OCI-M2 (cell line): ENCODE results near the gene TNC.

Experiments
- DNase-seq: peaks from one replicate; lab custom pipeline; 2025; ENCODE audit not compliant: unreplicated experiment; lab: John Stamatoyannopoulos, UW

TNC gene

DNA sequence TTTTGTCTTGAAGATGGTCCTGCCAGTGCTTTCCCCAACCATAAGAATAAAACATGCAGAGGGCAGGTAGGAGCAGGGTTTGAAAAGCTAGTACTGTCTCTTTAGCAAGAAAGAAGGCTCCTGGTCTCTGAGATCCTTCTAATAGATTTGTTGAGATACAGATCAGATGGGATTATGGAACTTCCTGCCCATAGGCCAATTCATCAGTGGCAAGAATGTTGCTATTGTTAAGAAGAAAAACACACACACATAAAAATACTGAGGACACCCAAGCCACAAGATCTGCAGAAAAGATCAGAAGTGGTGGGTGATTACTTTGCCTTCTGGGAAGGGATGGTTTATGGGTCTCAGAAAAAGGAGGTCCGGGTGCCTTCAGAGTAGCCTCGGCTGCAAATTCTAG lies 59.8 kb downstream of the TNC start:
- no peak for DNase-seq

DNA sequence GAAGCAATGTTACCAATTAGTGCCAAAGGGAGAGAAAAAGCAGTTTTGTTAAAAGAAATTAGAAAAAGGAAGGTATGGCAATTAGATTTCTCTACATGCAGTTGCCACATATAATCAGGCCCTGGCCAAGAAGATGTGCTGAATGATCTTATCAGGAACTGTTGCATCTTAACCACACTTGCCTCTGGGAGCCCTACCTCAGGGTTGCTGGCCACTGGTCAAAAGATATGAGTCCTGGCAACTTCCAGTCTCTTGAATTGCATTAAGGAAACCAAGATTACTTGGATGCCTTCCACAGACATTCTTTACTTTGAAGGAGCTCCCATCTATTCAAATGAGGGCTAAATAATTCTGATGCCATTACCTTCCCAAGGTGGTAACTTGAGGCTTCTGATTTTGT lies 60.4 kb downstream of the TNC start:
- DNase-seq: no peak

DNA sequence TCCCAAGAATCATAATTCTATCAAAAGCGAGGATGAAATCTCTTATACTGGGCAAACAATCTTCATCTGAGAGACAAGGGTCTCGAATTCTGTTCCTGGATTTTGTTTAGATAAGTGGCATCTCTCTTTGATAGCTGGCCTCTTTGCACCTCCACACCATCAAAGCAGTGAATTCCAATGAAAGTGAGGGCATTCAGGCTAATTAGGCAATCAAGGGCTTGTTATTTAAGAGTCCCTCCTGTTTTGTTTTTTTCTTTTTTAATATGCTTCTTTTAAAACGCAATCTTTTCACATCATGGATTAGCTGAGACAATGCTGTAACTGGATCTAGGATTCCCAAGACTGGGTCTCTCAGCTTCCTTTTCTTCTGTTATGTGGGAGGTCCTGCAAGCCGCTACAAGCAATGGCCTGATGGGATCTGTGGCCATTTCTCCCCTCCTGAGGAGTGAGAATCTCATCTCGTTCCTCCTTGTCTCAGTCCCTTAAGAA lies 67.9 kb downstream of the TNC start:
- no peak for DNase-seq

DNA sequence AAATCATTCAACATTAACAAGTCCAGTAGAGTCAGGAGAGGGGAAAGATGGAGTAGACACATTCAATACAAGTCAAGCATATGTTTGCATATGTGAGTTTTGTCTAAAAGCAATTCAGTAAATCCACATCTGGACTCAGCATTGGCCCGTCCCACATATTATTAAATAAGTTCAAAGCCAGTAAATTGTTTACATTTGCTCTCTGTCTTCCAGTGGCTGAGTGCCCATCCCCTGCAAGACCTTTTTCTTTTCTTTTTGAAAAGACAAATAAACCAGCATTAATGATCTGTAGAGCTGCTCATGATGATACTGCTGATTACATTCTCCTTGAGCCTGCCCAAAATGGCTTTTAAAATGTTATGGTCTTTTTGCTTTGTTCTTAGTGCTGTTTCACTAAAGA lies 71.1 kb downstream of the TNC start:
- no peak for DNase-seq

DNA sequence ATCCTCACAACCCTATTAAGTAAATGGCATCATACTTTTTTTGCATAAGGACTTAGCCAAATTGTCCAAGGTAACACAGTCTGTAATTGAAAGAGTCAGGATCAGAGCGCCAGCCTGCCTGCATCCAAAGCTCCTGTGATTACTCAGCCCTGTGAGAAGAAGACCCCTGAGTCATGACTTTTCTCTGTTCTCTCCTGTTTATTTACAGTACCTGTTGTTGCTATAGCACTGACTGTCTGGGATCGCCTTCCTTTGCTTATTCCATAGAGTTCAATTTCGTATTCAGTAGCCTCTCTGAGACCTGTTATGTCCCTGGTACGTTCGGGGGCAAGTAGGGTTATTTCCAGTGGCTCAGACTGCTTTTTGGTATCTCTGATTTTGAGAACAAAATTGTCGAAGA lies 71.8 kb downstream of the TNC start:
- no peak for DNase-seq

DNA sequence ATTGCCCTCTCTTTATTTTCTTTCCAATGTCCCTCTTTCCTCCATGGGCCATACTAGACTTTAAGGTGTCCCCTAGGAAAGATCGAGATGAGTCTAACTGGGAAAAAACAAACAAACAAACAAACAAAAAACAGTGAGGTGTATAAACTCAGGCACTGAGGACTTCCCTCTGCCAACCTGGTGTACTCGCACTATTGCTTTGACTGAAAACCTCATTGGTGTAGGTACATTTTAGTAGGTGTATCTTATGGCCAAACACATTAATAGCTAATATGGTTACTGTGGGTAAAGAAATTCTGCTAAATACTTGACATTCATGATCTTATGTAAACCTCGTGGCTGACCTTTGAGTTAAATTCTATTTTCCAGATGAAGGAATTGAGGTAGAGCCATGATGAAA lies 74.3 kb downstream of the TNC start:
- no peak for DNase-seq

DNA sequence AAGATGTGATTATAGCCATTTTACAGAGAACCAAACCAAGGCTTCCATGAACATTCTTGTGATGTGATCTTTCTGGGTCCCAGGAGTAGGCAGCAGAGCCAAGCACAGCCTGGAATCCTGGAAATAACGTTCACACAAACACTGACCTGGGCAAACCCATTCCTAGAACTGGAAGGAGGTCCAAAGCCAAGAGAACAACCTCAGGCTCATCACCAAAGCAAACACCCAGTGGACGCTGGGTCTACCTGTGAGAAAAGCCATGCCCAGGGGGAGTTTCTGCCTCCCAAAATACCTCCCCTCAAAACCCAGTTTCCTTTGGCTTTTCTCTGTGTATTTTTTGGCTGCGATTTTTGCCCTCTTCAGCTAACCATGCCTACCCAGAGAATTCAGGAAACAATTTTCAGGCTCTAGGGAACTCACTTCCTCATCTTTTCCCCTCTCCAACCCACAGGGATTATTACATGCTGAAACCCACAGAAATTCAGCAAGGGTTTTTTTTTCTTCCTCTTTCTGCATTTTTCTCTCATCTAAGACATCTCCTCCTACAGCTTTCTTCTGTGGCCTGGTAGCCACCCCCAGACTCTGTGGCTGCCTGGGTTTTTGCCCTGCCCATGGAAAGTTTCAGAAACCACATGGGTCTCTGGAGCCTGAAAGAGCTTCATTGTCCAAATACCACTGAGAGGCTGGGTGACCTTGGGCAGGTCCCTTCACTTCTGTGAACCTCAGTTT lies 75.0 kb downstream of the TNC start:
- no peak for DNase-seq

DNA sequence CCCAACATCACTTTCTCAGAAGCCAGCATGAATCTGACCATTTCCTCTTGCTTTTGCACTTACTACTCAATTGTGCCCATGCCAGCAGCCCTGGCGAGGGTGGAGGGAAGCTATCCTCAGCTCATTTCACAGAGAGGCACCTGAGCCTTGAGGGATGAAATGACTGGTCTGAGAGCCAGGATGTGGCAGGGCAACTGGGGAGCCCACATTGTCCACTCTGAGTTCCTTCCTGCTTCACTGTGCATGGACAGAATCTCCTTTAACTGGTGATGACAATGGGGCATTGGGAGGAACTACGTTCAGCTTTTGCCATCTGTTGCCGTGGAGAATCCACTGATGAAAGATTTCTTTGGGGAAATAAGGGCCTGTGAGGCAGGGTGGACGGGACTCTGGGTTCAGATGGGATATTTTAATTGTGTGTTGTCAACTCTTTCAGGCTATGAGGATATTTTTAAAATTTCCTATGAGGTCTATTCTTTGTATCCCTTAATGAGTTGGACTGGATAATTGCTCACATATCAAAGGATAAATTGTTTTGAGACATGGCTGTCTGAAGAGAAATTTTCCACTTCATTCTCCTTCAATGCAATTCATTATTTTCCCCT lies 78.3 kb downstream of the TNC start:
- DNase-seq: no peak

DNA sequence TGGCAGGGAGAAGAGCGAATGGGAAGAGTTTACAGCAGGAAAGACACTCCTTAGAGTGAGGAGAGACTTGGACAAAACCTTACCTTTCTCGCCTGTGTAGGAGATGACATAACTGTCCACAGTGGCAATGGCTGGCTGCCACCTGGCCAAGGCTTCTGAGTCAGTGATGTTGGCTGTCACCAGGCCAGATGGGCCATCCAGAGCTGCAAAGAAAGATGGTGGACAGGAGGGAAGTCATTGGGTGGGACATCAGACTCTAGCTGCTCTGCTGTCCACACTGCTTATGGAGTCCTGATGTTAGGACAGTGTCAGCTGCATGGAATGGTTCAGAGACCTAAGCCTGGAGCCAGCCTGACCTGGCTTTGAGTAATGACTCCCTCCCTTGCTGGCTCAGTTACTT lies 79.8 kb downstream of the TNC start:
- DNase-seq: no peak

DNA sequence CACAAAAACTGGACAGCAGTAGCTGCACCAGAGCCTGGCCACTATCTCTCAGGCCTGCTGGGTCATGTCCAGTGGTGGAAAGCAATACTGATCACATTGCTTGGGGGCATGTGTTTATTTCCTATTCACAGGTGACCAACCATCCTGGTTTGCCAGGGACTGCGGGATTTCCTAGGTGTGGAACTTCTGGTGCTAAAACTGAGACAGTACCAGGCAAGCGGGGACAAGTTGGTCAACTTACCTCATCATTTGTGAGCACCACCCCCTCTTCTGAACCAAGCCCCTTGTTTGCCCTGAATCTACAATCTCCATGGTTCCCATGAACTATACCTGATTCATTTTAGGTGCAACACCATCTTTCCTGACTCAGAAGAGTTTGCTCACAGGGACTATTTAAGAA lies 81.3 kb downstream of the TNC start:
- DNase-seq: no peak

DNA sequence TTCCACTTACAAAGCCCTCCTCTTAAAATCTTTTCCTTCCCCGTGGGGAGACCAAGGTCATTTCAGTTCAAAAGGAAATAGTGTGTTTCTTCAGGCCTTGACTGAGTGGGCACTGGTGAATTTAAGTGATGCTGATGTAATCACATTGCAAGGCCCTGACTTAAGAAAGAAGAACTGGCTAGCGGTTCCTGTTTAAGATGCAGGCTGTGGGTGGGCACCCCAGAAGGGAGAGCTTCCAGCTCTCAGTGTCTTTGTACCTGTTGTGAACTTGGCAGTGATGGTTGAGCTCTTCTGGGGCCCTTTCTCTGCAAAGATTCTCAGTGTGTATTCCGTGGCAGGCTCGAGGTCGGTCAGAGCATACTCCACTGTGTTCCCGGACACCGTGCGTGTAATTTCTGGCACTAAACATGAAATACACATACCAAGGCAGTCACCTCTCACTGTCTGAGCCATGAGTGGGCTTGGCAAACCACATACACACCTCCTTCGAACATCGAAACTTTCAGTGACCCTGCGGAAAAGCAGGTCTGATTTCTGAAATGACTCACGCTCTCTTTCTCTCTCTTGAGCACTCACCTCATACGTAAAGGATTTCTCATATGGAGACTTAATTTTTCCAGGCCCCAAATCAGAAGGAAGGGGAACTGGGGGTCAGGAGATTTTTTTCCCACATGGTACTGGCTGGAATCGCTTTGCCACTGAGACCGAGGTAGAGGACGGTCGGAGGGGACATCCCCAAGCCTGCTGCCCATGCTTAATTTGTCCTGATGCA lies 81.9 kb downstream of the TNC start:
- DNase-seq: no peak

DNA sequence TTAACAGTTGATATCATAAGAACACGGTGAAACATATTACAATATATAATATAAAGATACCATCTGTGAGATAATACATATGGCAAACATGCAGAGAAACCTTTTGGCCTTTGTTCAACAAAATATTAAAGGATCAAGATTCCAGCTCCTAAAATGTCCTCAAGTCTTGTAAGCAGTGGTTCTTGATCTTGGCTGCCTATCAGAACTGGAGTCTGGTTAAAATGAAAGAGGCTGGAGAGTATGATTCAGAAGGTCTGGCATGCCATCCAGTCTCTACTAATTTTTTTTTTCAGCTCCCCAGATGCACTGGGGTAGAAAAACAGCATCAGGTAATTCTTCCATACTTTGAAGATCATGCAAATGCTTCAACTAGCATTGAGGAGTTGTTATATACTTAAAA lies 83.2 kb downstream of the TNC start:
- no peak for DNase-seq

DNA sequence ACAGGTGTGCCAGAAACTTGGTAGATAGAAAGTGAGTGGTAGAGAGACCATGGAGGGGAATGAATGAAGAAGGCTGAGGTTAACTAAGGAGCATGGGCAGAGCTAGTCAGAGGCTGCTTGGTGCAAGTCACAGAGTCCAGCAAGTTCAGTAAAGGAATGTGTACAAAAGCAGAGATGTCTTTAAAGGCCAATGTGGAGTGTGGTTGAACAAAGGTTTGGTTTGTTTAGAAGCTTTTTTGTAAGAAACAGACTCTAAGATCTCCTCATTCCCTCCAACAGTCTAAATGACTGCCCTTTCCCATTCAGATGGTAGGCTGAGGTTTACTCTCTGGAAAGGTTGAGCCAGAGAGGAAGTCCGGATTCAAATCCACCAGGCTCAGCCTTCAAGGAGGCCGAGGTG lies 84.2 kb downstream of the TNC start:
- no peak for DNase-seq

DNA sequence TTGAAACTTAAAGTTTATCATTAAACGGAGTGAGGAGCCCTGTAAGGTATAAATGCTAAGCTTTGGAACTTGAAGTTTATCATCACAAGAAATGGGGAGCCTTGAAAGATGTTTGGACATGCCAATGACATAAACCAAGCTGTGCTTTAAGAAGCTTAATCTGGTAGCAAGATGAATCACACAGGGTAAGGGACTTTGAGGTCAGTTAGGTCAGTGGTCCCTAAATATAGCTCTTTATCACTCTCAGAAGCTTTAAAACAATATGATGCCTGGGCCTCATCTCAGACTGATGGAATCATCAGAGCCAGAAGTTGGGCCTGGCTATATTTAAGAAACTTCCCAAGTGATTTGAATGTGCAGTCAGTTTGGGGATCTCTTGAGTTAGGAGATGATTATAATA lies 85.7 kb downstream of the TNC start:
- DNase-seq: no peak

DNA sequence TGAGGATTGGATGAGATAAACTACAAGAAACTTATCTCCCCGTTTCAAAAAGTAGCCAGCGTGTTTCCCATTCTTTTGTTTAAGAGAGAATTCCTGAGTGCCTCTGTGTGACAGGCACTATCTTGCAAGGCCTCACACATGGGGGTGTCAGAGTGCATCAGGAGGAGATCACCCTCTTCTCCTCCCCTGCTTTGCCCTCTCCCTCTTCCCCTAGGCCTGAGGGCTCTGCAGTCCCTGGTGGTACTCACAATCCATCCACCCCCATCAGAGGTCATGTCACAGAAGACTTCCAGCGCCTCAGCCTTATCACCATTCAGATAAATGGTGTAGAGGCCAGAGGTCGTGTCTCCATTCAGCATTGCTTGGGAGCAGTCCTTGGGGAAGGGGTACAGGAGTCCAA lies 88.0 kb downstream of the TNC start:
- DNase-seq: no peak

DNA sequence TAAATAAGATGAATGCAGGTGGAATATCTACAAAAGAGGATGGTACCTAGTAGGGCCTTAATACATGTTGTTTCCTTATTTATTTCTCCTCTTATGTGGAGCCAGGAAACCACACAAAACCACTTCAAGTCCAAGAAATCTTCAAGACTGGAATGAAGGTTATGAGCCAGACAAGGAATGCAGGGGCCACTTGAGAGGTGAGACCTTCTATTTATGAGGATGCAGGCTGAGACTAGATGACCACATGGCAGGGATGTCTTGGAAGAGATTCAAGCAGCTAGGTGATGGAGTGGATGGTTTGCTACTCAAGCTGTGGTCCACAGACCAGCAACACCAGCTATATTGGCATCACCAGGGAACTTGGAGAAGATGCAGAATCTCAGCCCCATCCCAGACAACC lies 92.2 kb downstream of the TNC start:
- DNase-seq: no peak

DNA sequence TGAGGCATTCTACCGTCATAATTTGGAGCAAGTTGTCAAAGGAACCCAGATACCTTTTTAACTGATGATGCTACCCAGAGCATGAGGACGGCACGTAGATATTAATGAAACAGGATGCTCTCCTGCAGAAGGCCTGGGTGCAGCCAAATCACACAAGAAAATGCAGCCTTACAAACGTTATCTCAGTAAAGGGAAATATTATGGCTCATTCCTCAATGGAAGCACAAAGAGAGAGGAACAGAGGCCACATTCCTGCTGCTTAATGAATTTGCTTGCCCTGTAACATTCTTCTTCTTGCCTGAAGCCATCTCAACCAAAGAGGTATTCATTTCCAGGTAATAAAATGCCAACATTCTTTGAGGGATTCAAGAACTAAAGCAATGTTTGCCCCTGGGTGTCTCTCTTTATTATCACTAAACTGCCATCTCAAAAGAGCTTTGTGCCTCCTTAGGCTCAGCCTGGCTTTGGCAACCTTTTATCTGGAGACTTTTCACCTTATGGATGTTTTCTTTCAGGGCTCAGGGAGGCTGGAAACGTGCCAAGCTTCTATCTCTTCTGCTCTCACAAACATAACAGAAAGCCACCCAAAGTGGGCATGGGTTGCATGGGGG lies 92.9 kb downstream of the TNC start:
- DNase-seq: no peak

DNA sequence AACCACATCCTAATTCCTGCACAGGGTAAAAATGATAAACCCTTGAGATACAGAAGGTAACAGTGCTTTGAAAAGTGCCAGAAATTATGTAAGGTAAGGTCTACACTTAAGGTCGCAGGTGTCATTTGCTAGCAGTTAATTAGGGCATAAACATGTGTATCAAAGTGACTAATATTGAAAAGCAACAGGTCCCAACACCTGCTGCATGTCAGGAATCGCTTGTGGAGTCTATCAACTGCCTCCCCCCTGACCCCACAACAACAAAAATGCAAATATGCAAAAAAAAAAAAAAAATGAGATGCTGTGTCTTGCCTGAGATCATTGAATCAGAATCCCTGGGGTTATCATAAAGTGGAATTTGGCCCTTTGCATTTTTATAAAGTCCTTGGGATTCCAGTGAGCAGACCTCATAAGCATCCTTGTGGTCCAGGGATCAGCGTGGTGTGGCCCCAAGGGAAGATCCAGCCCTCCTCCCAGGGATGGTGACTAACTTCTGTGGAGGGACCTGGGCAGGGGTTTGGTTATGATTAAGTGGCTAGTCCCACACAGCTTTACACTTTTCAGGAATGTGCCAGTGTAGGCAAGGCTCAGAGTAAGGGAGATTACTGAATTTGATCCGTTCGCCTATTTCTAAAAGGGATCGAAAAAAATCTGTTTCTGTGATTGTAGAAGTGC lies 95.1 kb downstream of the TNC start:
- no peak for DNase-seq

DNA sequence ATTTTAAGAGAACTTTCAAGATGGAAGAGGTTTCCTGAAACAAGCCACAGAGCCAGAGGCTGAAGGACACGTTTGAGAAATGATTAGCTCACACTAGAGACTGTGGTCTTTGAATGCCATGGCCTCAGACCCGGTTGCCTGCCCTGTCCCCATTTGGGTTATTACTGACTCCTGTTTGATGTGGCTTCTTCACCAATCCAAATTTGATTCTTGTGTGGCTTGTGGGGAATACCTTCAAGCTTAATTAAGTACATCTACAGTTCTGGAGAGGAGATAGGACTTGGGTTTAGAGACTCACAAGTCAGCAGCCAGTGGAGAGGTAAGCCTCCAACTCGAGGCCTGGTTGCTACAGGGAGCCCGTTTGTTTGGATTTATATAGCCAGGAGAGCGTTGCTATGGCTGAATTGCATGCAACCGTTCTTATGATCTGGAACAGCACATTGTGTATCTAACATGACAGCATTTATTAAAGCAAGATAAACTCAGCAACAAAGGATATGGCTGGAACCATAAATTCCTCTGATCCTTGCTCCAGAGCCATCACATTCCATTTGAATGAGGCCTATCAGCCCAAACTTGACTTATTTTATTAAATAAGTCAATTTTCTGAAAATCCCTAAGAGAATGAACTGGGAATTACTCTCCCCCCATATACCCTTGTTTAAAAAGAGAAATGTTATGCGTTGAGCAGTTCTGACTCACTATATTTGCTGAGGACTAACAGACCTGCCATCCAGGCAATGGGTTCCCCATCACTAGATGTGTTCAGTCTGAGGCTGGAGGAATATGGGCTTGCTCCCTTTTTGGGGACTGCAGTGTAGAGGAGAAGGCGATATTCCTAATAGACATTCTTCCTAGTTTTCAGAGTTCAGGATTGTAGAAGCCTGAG lies 99.2 kb downstream of the TNC start:
- DNase-seq: no peak

DNA sequence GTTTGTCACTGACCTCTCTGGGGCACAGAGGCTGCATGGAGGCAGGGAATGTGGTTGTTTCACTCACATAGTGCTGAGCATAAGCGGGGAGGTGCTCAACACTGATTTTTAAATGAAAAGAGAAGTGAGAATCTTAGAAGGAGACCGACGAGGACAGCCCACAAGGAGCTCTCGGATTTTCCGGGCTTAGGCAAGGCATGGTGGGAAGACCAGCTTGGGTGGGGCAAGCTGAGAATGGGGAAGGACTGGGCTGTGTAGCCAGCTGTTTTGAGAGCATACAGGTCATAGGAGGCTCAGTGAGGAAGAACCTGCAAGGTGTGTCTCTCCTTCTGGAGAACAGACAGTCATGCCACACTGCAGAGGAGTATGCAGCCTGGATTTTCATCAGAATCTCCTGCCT lies 101.6 kb downstream of the TNC start:
- DNase-seq: no peak
